Gastroesophageal sphincter (tissue), 3 donors: ENCODE measurements around the gene ZNF566.

Experiments
- EP300 ChIP-seq: sonication (generic); formaldehyde crosslinking; IDR thresholded peaks from one replicate; pipeline ENCODE4 v1.6.1; 2017; ENCODE audit warnings: antibody characterized with exemption, mild to moderate bottlenecking
- POLR2A ChIP-seq, 2 donors: fragments of 450-650 bp; IDR thresholded peaks; one replicate each; pipeline ENCODE4 v1.6.1; 2017; ENCODE audit warnings: antibody characterized with exemption in 2 of 2, mild to moderate bottlenecking in 2 of 2, moderate library complexity in 1 of 2
- POLR2AphosphoS5 ChIP-seq: sonication (generic); formaldehyde crosslinking; IDR thresholded peaks from one replicate; pipeline ENCODE4 v1.6.1; 2017; ENCODE audit warnings: antibody characterized with exemption
- TF ChIP-seq, protein P1 (sequence below), 4 experiments: fragments of 200-600 bp in 2 of 4; fragments of 450-650 bp in 2 of 4; sonication (generic) in 1 of 4; IDR thresholded peaks; one replicate each; pipeline ENCODE4 v1.5.1; 2017 to 2019; ENCODE audit warnings: antibody characterized with exemption in 4 of 4, mild to moderate bottlenecking in 2 of 4, moderate library complexity in 2 of 4

GRCh38 chr19:36508325-36508724 is 19.0 kb upstream of the ZNF566 start:
- TF ChIP-seq, protein P1, sequence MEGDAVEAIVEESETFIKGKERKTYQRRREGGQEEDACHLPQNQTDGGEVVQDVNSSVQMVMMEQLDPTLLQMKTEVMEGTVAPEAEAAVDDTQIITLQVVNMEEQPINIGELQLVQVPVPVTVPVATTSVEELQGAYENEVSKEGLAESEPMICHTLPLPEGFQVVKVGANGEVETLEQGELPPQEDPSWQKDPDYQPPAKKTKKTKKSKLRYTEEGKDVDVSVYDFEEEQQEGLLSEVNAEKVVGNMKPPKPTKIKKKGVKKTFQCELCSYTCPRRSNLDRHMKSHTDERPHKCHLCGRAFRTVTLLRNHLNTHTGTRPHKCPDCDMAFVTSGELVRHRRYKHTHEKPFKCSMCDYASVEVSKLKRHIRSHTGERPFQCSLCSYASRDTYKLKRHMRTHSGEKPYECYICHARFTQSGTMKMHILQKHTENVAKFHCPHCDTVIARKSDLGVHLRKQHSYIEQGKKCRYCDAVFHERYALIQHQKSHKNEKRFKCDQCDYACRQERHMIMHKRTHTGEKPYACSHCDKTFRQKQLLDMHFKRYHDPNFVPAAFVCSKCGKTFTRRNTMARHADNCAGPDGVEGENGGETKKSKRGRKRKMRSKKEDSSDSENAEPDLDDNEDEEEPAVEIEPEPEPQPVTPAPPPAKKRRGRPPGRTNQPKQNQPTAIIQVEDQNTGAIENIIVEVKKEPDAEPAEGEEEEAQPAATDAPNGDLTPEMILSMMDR (IDR thresholded peaks at IDR 0.05), result no peak
- TF ChIP-seq POLR2AphosphoS5 (no peak), POLR2A (IDR thresholded peaks at IDR 0.05) (no peak), EP300 (no peak)
